ENCODE data around the gene NDUFS8.

NDUFS8 gene

GRCh38 chr11:68038226-68038717 lies 7.8 kb downstream of the NDUFS8 start:
- no peak for DNase-seq

DNA sequence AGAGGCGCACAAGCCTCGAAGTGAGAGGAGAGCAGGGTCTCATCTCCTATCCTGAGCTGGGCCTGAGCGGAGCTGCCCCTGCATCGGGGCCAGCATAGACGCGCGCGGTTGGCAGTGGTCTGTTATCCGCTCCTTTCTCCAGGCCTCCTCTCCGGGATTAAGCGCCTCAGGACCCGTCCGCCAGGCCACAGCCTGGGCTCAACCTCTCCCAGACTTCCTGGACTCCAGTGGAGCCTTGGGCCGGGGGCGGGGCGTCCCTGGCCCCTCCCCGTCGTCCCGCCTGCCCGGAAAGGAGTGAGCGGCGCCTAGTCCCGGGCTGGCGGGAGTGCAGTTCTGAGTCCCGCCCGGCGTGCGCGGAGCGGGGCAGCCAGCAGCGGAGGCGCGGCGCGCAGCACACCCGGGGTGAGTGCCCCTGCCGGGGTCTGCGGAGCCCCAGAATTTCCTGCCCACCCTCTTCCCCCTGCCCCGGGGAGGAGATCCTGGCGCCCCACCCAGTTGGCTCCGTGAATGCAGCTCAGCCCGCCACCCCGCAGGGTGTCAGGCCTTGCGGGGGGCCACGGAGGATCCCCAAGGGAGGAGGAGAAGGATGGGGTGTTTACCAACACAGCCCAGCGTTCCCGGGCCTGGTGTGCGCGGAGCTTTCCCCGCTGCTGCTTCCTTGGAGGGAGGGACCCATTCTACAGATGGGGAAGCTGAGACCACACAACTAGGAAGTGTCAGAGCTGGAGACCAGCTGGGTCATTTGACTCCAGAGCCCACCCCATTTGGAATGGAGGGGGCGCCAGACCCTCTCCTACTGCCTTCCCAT lies 8.4 kb downstream of the NDUFS8 start, which contains the start of gene TCIRG1:
Gene TCIRG1 (plus strand): TSS at position 308 of the 808 bp plus-strand sequence. CDS start 2,247 bp downstream, outside the sequence.
- peak; percentile 62 for DNase-seq

GRCh38 chr11:68039526-68040086 lies 9.1 kb downstream of the NDUFS8 start:
- DNase-seq, result no peak

GRCh38 chr11:68040101-68040956 lies 9.8 kb downstream of the NDUFS8 start:
- DNase-seq, result peak; percentile 44

GRCh38 chr11:68040957-68041591 lies 10.6 kb downstream of the NDUFS8 start:
- no peak for DNase-seq

DNA sequence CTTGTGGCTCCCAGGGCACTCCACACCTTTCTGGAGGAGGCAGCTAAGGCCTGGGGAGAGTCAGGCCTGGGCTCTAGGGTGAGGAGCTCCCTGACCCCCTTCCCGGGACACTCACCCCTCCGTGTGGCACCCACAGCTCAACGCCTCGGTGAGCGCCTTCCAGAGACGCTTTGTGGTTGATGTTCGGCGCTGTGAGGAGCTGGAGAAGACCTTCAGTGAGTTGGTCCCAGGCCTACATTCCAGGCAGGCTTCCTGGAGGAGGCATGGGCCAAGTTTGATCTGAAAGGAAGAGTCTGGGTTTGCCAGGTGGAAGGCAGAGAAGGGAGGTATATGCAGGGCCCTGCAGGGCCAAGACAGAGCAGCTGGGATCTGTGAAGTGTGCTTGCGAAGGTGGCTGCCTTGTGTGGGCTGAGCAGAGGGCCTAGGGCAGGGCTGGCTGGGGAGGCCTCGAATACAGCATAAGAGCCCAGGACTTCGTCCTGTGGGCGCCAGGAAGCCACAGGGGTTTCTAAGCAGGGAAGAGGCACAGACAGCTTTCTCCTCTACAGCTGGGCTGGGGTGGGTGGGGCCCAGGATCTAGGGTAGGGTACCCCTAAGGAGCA lies 11.2 kb downstream of the NDUFS8 start:
- DNase-seq, result no peak

DNA sequence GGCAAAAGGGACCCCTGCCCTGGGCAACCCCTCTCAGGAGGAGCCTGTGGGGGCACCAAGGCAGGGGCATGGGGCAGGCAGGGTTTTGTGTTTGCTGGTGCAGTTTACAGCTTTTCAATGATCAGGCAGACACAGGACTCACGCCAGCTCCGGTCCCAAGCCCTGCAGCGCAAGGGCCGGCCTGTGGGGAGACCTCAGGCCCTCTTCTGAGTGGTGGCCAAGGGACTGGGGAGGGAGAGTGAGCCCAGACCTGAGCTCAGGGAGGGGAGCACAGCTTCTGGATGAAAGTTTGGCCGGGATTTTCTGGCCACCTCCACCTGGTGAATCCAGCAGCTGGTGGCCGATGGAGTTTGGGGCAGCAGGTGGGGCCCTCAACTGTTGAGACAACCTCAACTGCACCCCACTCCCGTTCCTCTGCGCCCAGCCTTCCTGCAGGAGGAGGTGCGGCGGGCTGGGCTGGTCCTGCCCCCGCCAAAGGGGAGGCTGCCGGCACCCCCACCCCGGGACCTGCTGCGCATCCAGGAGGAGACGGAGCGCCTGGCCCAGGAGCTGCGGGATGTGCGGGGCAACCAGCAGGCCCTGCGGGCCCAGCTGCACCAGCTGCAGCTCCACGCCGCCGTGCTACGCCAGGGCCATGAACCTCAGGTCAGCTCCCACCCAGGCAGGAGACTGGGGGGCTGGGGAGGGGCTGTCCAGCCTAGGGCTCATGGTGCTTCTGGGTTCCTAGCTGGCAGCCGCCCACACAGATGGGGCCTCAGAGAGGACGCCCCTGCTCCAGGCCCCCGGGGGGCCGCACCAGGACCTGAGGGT lies 11.9 kb downstream of the NDUFS8 start:
- no peak for DNase-seq

GRCh38 chr11:68043029-68043348 lies 12.5 kb downstream of the NDUFS8 start:
- DNase-seq, result no peak

DNA sequence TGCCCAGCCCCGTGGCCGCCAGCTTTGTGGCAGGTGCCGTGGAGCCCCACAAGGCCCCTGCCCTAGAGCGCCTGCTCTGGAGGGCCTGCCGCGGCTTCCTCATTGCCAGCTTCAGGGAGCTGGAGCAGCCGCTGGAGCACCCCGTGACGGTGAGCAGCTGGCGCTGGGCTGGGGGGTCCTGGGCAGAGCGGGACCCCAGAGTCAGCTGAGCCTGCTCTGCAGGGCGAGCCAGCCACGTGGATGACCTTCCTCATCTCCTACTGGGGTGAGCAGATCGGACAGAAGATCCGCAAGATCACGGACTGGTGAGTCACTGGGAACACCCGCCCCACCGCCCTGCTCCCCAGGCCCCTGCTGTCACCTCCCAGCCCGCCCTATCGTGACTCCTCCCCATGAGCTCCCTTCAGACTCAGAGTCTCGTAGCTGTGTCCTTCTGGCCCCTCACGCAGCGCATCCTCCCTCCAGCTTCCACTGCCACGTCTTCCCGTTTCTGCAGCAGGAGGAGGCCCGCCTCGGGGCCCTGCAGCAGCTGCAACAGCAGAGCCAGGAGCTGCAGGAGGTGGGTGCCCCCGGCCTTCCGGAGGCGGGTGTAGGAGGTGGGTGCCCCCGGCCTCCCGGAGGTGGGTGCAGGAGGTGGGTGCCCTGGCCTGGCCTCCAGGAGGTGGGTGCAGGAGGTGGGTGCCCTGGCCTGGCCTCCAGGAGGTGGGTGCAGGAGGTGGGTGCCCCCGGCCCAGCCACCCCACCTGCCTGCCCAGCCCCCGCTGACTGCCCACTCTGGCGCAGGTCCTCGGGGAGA lies 13.1 kb downstream of the NDUFS8 start:
- no peak for DNase-seq

GRCh38 chr11:68044145-68044813 lies 13.8 kb downstream of the NDUFS8 start:
- no peak for DNase-seq

- no peak for DNase-seq
Measured at GRCh38 chr11:68044898-68045351, 14.4 kb downstream of the NDUFS8 start.

- DNase-seq, result no peak
Measured at GRCh38 chr11:68047437-68048290, 17.2 kb downstream of the NDUFS8 start.

- DNase-seq, result no peak
Measured at GRCh38 chr11:68048681-68049508, 18.4 kb downstream of the NDUFS8 start.

DNA sequence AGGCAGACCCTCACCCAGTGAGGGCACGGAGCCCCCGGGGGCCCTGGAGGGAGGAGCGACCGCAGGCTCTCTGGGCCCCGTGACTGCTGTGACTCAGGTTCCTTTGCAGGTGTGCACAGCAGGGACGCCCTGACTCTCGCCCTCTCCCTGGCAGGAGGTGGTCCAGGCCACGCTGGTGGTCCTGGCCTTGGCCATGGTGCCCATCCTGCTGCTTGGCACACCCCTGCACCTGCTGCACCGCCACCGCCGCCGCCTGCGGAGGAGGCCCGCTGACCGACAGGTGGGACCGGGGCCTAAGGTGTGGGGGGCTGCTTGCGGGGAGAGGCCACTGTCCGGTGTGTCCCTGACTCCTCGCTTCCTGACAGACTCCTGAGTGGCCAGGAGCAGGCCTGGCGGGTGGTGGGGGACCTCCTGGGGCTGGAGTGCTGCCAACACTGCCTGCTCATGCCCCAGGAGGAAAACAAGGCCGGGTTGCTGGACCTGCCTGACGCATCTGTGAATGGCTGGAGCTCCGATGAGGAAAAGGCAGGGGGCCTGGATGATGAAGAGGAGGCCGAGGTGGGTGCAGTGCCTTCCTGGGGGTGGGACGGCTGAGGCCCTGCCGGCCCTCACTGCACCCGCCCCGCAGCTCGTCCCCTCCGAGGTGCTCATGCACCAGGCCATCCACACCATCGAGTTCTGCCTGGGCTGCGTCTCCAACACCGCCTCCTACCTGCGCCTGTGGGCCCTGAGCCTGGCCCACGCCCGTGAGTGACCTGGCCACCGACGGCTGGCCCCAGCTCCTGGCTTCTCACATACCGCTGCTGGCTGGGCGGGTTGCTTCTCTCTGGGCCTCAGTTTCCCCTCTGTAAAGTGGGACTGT lies 19.3 kb downstream of the NDUFS8 start:
- no peak for DNase-seq

- no peak for DNase-seq
Measured at GRCh38 chr11:68050371-68050841, 19.9 kb downstream of the NDUFS8 start.

DNA sequence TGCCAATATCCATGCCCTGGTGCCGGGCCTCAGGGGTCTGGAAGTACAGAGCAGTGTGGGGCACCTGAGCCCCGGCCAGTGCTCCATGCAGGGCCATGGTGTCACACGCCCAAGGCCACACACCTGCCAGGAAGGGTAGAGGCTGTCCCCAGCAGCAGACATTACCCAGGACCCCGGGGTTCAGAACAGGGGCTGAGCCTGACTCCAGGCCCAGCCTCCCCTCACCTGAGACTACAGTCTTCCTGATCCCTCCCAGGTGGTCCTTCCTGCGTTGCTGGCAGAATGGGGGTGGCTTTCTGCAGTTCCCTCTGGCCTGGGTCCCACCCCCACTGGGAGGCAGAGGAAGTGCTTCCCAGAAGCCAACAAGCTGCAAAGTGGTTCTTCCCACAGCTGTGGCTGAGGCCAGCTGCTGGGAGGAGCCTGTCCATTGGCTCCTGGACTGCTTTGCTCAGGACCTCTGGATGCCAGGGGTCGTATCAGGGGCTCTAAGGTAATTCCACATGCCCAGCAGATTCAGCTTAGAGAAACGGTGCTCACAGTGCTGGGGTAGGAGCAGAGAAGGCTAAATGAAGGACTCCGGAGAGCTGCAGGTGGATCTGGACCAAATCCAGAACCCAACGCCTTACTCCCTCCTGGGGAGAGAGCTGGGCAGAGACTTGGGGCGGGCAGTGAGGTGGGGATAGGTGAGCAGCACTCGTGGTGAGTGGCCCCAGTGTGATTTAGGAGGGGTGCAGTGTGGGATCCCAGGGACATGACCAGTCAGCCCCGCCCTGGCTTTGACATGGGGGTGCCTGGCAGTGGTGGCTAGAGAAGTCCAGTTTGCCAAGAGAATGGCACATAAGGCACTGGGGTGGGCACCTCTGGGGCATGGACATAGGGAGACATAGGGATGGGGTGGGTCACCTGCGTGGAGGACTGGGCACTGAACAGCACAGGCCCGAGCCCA lies 21.0 kb downstream of the NDUFS8 start:
- no peak for DNase-seq
